ENCODE results near the gene ZBTB7C. TPM values are rescaled to one million over a fixed set of nuclear protein-coding genes. Genes with fewer than 3 reads are reported as not detected.

The ZBTB7C gene
- total and polyA plus RNA-seq, 2 donors (not counting 1 experiment from before 2014, with no cell fraction given), result not detected

GRCh38 chr18:48167897-48168253 is 241.3 kb downstream of the ZBTB7C start:
- Histone ChIP-seq H4K20me1 (ENCODE audit: control insufficient read depth, insufficient read depth, low read length, poor library complexity, severe bottlenecking) (no peaks in the 10 kb centered on the region), H3K4me2 (replicated peaks; ENCODE audit: low read depth, low read length, poor library complexity, severe bottlenecking) (no peak overlapping the region), H3K27me3 (replicated peaks in 1 of 4; ENCODE audit: control extremely low read depth in 1 of 4, control insufficient read depth in 3 of 4, insufficient read depth in 4 of 4, low read length in 3 of 4) (peaks cover 0 to 10% (median 1%) of the 10 kb centered on the region in 4 experiments), H3K9me3 (ENCODE audit: control extremely low read depth in 1 of 3, control insufficient read depth in 2 of 3, insufficient read depth in 1 of 3, low read length in 2 of 3) (peaks cover 0 to 2% (median 0%) of the 10 kb centered on the region in 3 donors), H3K27ac (ENCODE audit: low read length in 2 of 2) (no peak overlapping the region), H3K4me3 (ENCODE audit: control extremely low read depth in 1 of 5, extremely low read depth in 1 of 5, insufficient read depth in 1 of 5, low read depth in 2 of 5, low read length in 4 of 5) (no peak overlapping the region), H3K4me1 (ENCODE audit: control insufficient read depth in 2 of 2, insufficient read depth in 2 of 2, low read length in 2 of 2) (no peaks in the 10 kb centered on the region), H3K9ac (ENCODE audit: low read length) (no peak overlapping the region), H2AFZ (ENCODE audit: insufficient read depth, low read depth, low read length, poor library complexity, severe bottlenecking) (no peak overlapping the region), H3K36me3 (replicated peaks in 1 of 2; ENCODE audit: control extremely low read depth in 1 of 2, control insufficient read depth in 1 of 2, extremely low read depth in 1 of 2, insufficient read depth in 2 of 2, low read length in 1 of 2) (no peaks in the 10 kb centered on the region), H3K79me2 (ENCODE audit: control insufficient read depth, insufficient read depth, low read length) (no peaks in the 10 kb centered on the region)
- no peaks in the 10 kb centered on the region for H3K4me1 Mint-ChIP-seq
- ATAC-seq (ENCODE audit: low read depth) (no peak), DNase-seq (no peak)
- no peak overlapping the region for H3K27ac Mint-ChIP-seq
- no peaks in the 10 kb centered on the region for H3K9me3 Mint-ChIP-seq (ENCODE audit: insufficient read depth)
- intact Hi-C loops (cut with micrococcal nuclease), result no loop called here
- POLR2A ChIA-PET, result no interaction called here
- TF ChIP-seq, protein P1, sequence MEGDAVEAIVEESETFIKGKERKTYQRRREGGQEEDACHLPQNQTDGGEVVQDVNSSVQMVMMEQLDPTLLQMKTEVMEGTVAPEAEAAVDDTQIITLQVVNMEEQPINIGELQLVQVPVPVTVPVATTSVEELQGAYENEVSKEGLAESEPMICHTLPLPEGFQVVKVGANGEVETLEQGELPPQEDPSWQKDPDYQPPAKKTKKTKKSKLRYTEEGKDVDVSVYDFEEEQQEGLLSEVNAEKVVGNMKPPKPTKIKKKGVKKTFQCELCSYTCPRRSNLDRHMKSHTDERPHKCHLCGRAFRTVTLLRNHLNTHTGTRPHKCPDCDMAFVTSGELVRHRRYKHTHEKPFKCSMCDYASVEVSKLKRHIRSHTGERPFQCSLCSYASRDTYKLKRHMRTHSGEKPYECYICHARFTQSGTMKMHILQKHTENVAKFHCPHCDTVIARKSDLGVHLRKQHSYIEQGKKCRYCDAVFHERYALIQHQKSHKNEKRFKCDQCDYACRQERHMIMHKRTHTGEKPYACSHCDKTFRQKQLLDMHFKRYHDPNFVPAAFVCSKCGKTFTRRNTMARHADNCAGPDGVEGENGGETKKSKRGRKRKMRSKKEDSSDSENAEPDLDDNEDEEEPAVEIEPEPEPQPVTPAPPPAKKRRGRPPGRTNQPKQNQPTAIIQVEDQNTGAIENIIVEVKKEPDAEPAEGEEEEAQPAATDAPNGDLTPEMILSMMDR (IDR thresholded peaks at IDR 0.05), result no peak
- TF ChIP-seq EZH2 (IDR thresholded peaks at IDR 0.05; ENCODE audit: borderline replicate concordance, insufficient read depth, low read depth, low read length, poor library complexity, severe bottlenecking), result no peak
- CTCF ChIA-PET, result no interaction called here
- no peak overlapping the region for H3K4me3 Mint-ChIP-seq
- 83% methylated on average over 4 of the region's 5 CpGs for WGBS (ENCODE audit: insufficient coverage)
- peaks cover 31% of the 10 kb centered on the region for H3K27me3 Mint-ChIP-seq

GRCh38 chr18:48166336-48166875 is 242.8 kb downstream of the ZBTB7C start:
- no peak for DNase-seq
- Mint-ChIP-seq H3K4me3 (no peak overlapping the region), H3K9me3 (ENCODE audit: insufficient read depth) (no peaks in the 10 kb centered on the region), H3K4me1 (peaks cover 3% of the 10 kb centered on the region), H3K27ac (no peak overlapping the region), H3K27me3 (peaks cover 39% of the 10 kb centered on the region)
- H3K4me2 ChIP-seq (replicated peaks; ENCODE audit: low read depth, low read length, poor library complexity, severe bottlenecking), result no peak overlapping the region
- peaks cover 0 to 20% (median 4%) of the 10 kb centered on the region in 4 experiments for H3K27me3 ChIP-seq (replicated peaks in 1 of 4; ENCODE audit: control extremely low read depth in 1 of 4, control insufficient read depth in 3 of 4, insufficient read depth in 4 of 4, low read length in 3 of 4)
- WGBS (ENCODE audit: insufficient coverage), result 89% methylated on average over 8 of the region's 8 CpGs
- H3K36me3 ChIP-seq (replicated peaks in 1 of 2; ENCODE audit: control extremely low read depth in 1 of 2, control insufficient read depth in 1 of 2, extremely low read depth in 1 of 2, insufficient read depth in 2 of 2, low read length in 1 of 2), result no peaks in the 10 kb centered on the region
- CTCF ChIA-PET, result no interaction called here
- TF ChIP-seq, protein P1 (IDR thresholded peaks at IDR 0.05), result no peak
- no peak for TF ChIP-seq EZH2 (IDR thresholded peaks at IDR 0.05; ENCODE audit: borderline replicate concordance, insufficient read depth, low read depth, low read length, poor library complexity, severe bottlenecking)
- intact Hi-C loops (cut with micrococcal nuclease), result no loop called here
- POLR2A ChIA-PET, result no interaction called here
- no peak overlapping the region for H3K9ac ChIP-seq (ENCODE audit: low read length)
- no peaks in the 10 kb centered on the region for H4K20me1 ChIP-seq (ENCODE audit: control insufficient read depth, insufficient read depth, low read length, poor library complexity, severe bottlenecking)
- no peaks in the 10 kb centered on the region for H3K79me2 ChIP-seq (ENCODE audit: control insufficient read depth, insufficient read depth, low read length)
- no peak overlapping the region for H2AFZ ChIP-seq (ENCODE audit: insufficient read depth, low read depth, low read length, poor library complexity, severe bottlenecking)
- no peak overlapping the region for H3K27ac ChIP-seq (ENCODE audit: low read length in 2 of 2)
- H3K4me1 ChIP-seq (ENCODE audit: control insufficient read depth in 2 of 2, insufficient read depth in 2 of 2, low read length in 2 of 2), result peaks cover 3 to 5% of the 10 kb centered on the region in 2 donors
- no peak overlapping the region for H3K4me3 ChIP-seq (ENCODE audit: control extremely low read depth in 1 of 5, extremely low read depth in 1 of 5, insufficient read depth in 1 of 5, low read depth in 2 of 5, low read length in 4 of 5)
- peaks cover 0 to 2% (median 0%) of the 10 kb centered on the region in 3 donors for H3K9me3 ChIP-seq (ENCODE audit: control extremely low read depth in 1 of 3, control insufficient read depth in 2 of 3, insufficient read depth in 1 of 3, low read length in 2 of 3)
- ATAC-seq (ENCODE audit: low read depth), result no peak

Measured in B cell (primary cell).